Colonic mucosa (tissue), 4 donors: ENCODE data around the gene COMMD4. TPM values are rescaled to one million over a fixed set of nuclear protein-coding genes. Genes with fewer than 3 reads are reported as not detected.

ENCODE experiments used
- DNase-seq: peaks from one replicate; pipeline ENCODE4 v3.0.0-alpha.2; 2020
- H3K27ac ChIP-seq: fragments of 200-600 bp; one replicate; pipeline ENCODE4 v1.8.0; 2021
- H3K27me3 ChIP-seq: fragments of 200-600 bp; one replicate; pipeline ENCODE4 v1.8.0; 2021
- H3K36me3 ChIP-seq: fragments of 200-600 bp; one replicate; pipeline ENCODE4 v1.8.0; 2021
- H3K4me1 ChIP-seq: fragments of 200-600 bp; one replicate; pipeline ENCODE4 v1.8.0; 2021; ENCODE audit warnings: mild to moderate bottlenecking
- H3K4me3 ChIP-seq: fragments of 200-600 bp; one replicate; pipeline ENCODE4 v1.8.0; 2021
- H3K9ac ChIP-seq, 2 donors: one replicate each; pipeline ENCODE4 v1.7.0; 2013; ENCODE audit warnings: control low read depth in 2 of 2, low read depth in 2 of 2, low read length in 2 of 2
- H3K9me3 ChIP-seq: fragments of 200-600 bp; one replicate; pipeline ENCODE4 v1.8.0; 2021
- CTCF ChIP-seq: fragments of 200-600 bp; IDR thresholded peaks from one replicate; pipeline ENCODE4 v1.8.0; 2022; ENCODE audit warnings: antibody characterized with exemption, mild to moderate bottlenecking
- intact Hi-C: fragments of 100-400 bp; cut with DNase I; formaldehyde crosslinking; loops from one replicate; pipeline ENCODE4 v1.14.1; 2022
- total RNA-seq, 2 donors: library from RNA; stranded (reverse); fragmentation: NEBNext Ultra II Directional in 1 of 2; extraction: Animal tissue kit (Norgen Biotek cat#: 25700) in 1 of 2; gene quantifications; one replicate each; pipeline ENCODE4 v1.2.1, GENCODE V29; 2021
- donor health status: healthy.
- donor health status: DM: no; HTN: no; CAD: no.
- donor health status: DM: no; HTN: no; CAD: no.

COMMD4 gene
- total RNA-seq, 2 donors from 2014 or later = 69.8 to 127 TPM

- Histone ChIP-seq H3K27ac (no peak overlapping the region), H3K27me3 (no peaks in the 10 kb centered on the region), H3K36me3 (no peaks in the 10 kb centered on the region), H3K4me3 (no peak overlapping the region), H3K9ac (no peak overlapping the region), H3K4me1 (peaks cover 5% of the 10 kb centered on the region), H3K9me3 (no peaks in the 10 kb centered on the region)
- DNase-seq = no peak
- intact Hi-C loops = no loop called here
- no peak for TF ChIP-seq CTCF
Observed at GRCh38 chr15:75352186-75353080, 16.6 kb downstream of the COMMD4 start.

- intact Hi-C loops = no loop called here
- no peaks in the 10 kb centered on the region for H3K27me3 ChIP-seq
- DNase-seq = no peak
- no peak overlapping the region for H3K9ac ChIP-seq
- H3K9me3 ChIP-seq = no peaks in the 10 kb centered on the region
- H3K27ac ChIP-seq = no peak overlapping the region
- no peak for TF ChIP-seq CTCF
- H3K4me3 ChIP-seq = no peak overlapping the region
- peaks cover 5% of the 10 kb centered on the region for H3K4me1 ChIP-seq
- no peaks in the 10 kb centered on the region for H3K36me3 ChIP-seq
Observed at GRCh38 chr15:75353604-75354003, 17.7 kb downstream of the COMMD4 start.

- H3K4me1 ChIP-seq = no peaks in the 10 kb centered on the region
- H3K27me3 ChIP-seq = no peaks in the 10 kb centered on the region
- H3K9me3 ChIP-seq = no peaks in the 10 kb centered on the region
- no peak for DNase-seq
- no peak overlapping the region for H3K27ac ChIP-seq
- no peaks in the 10 kb centered on the region for H3K36me3 ChIP-seq
- no peak for TF ChIP-seq CTCF
- no peak overlapping the region for H3K4me3 ChIP-seq
- intact Hi-C loops = no loop called here
- no peak overlapping the region for H3K9ac ChIP-seq
Observed at GRCh38 chr15:75354454-75354853, 18.6 kb downstream of the COMMD4 start.

- H3K36me3 ChIP-seq = no peaks in the 10 kb centered on the region
- no peaks in the 10 kb centered on the region for H3K4me1 ChIP-seq
- no peak for DNase-seq
- no peak overlapping the region for H3K9ac ChIP-seq
- TF ChIP-seq CTCF = no peak
- H3K4me3 ChIP-seq = no peak overlapping the region
- intact Hi-C loops = no loop called here
- H3K27ac ChIP-seq = no peak overlapping the region
- H3K9me3 ChIP-seq = no peaks in the 10 kb centered on the region
- no peaks in the 10 kb centered on the region for H3K27me3 ChIP-seq
Observed at GRCh38 chr15:75355369-75355768, 19.5 kb downstream of the COMMD4 start.

- DNase-seq = no peak
- Histone ChIP-seq H3K4me1 (no peaks in the 10 kb centered on the region), H3K4me3 (no peak overlapping the region), H3K27me3 (no peaks in the 10 kb centered on the region), H3K9me3 (no peaks in the 10 kb centered on the region), H3K9ac (no peak overlapping the region), H3K27ac (no peak overlapping the region), H3K36me3 (no peaks in the 10 kb centered on the region)
- intact Hi-C loops = no loop called here
- no peak for TF ChIP-seq CTCF
Observed at GRCh38 chr15:75356006-75356405, 20.1 kb downstream of the COMMD4 start.
